GM21367 (cell line): ENCODE data around the gene HIGD1C.
"Not testable (repeated sequence)": the region's sequence is repeated elsewhere in the genome, so short reads cannot be mapped to it uniquely, and the experiment has no call there.

ENCODE experiments used
- ATAC-seq: cut with Tn5 transposase; IDR thresholded peaks from one replicate; pipeline ENCODE4 v1.9.1; 2021; ENCODE audit not compliant: unreplicated experiment

Gene HIGD1C

GRCh38 chr12:50933459-50934124, 18.8 kb upstream of the HIGD1C start:
- no peak for ATAC-seq

GRCh38 chr12:50934371-50934851, 17.9 kb upstream of the HIGD1C start:
- no peak for ATAC-seq

GRCh38 chr12:50934981-50935807, 17.1 kb upstream of the HIGD1C start:
- ATAC-seq: no peak

GRCh38 chr12:50936821-50937530, 15.4 kb upstream of the HIGD1C start:
- ATAC-seq: no peak

- ATAC-seq: no peak
Observed at GRCh38 chr12:50937653-50938052, 14.7 kb upstream of the HIGD1C start.

GRCh38 chr12:50947933-50948626, 4.3 kb upstream of the HIGD1C start:
- ATAC-seq: no peak

- no peak for ATAC-seq
Observed at GRCh38 chr12:50948798-50949197, 3.5 kb upstream of the HIGD1C start.

GRCh38 chr12:50949801-50950302, 2.5 kb upstream of the HIGD1C start:
- no peak for ATAC-seq

- ATAC-seq: no peak
Observed at GRCh38 chr12:50951112-50951511, 1.2 kb upstream of the HIGD1C start.

- no peak for ATAC-seq
Observed at GRCh38 chr12:50953047-50953446, 703 bp downstream of the HIGD1C start.

GRCh38 chr12:50954789-50955188, 2.4 kb downstream of the HIGD1C start:
- not testable (repeated sequence) for ATAC-seq

- no peak for ATAC-seq
Observed at GRCh38 chr12:50955288-50955687, 2.9 kb downstream of the HIGD1C start.

GRCh38 chr12:50955697-50956096, 3.4 kb downstream of the HIGD1C start:
- no peak for ATAC-seq

- no peak for ATAC-seq
Observed at GRCh38 chr12:50960130-50960529, 7.8 kb downstream of the HIGD1C start.

- no peak for ATAC-seq
Observed at GRCh38 chr12:50961708-50962107, 9.4 kb downstream of the HIGD1C start.

GRCh38 chr12:50964432-50964831, 12.1 kb downstream of the HIGD1C start:
- ATAC-seq: no peak

- ATAC-seq: no peak
Observed at GRCh38 chr12:50971946-50972345, 19.6 kb downstream of the HIGD1C start.

- ATAC-seq: no peak
Observed at GRCh38 chr12:50979369-50980052, 27.2 kb downstream of the HIGD1C start.

GRCh38 chr12:50980545-50980944, 28.2 kb downstream of the HIGD1C start:
- ATAC-seq: no peak
